Effector memory CD4-positive, alpha-beta T cell (primary cell): Measurements from ENCODE around the gene GNPAT.
"Not testable (repeated sequence)": the region's sequence is repeated elsewhere in the genome, so short reads cannot be mapped to it uniquely, and the experiment has no call there.

Source experiments
- DNase-seq, 3 donors: peaks; one replicate each; pipeline ENCODE4 v3.0.0-alpha.2; 2020
- H3K27ac ChIP-seq: 2 replicates; pipeline ENCODE4 v1.7.0; 2013; ENCODE audit warnings: mild to moderate bottlenecking, low read length, moderate library complexity; ENCODE audit not compliant: insufficient read depth, poor library complexity, severe bottlenecking
- H3K27me3 ChIP-seq: replicated peaks from 2 replicates; pipeline ENCODE4 v1.7.0; 2013; ENCODE audit warnings: mild to moderate bottlenecking, low read length; ENCODE audit not compliant: insufficient read depth, control insufficient read depth, poor library complexity, severe bottlenecking
- H3K36me3 ChIP-seq: 2 replicates; pipeline ENCODE4 v1.7.0; 2013; ENCODE audit warnings: mild to moderate bottlenecking, low read length, moderate library complexity; ENCODE audit not compliant: control insufficient read depth, insufficient read depth
- H3K4me1 ChIP-seq: 2 replicates; pipeline ENCODE4 v1.7.0; 2013; ENCODE audit warnings: low read length, mild to moderate bottlenecking; ENCODE audit not compliant: control insufficient read depth, insufficient read depth, poor library complexity, severe bottlenecking
- H3K4me3 ChIP-seq: 2 replicates; pipeline ENCODE4 v1.7.0; 2013; ENCODE audit warnings: low read length, low read depth, mild to moderate bottlenecking; ENCODE audit not compliant: insufficient read depth, poor library complexity, severe bottlenecking
- H3K9me3 ChIP-seq: 2 replicates; pipeline ENCODE4 v1.7.0; 2013; ENCODE audit warnings: mild to moderate bottlenecking, low read length, moderate library complexity; ENCODE audit not compliant: control insufficient read depth

The GNPAT gene

DNA sequence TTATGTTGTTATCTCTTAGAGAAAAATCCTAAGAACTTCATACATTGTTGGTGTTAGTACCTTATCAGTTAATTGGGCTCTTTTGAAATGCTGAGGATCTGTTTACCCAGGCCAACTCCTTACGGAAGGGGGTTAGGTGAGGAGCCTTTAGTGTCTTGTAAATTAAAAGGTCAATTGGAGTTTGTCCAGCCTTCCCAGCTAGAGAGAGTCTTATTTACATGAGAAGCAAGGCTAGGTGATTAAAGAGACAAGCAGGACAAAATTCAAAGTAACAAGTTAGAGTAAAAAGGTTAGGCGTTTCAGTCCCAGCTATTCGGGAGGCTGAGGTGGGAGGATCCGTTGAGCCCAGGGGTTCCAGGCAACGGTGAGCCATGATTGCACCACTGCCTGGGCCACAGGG lies 28.7 kb upstream of the GNPAT start:
- not testable (repeated sequence) for H3K4me1 ChIP-seq, H3K9me3 ChIP-seq, H3K27me3 ChIP-seq, H3K4me3 ChIP-seq, H3K27ac ChIP-seq, DNase-seq, H3K36me3 ChIP-seq

DNA sequence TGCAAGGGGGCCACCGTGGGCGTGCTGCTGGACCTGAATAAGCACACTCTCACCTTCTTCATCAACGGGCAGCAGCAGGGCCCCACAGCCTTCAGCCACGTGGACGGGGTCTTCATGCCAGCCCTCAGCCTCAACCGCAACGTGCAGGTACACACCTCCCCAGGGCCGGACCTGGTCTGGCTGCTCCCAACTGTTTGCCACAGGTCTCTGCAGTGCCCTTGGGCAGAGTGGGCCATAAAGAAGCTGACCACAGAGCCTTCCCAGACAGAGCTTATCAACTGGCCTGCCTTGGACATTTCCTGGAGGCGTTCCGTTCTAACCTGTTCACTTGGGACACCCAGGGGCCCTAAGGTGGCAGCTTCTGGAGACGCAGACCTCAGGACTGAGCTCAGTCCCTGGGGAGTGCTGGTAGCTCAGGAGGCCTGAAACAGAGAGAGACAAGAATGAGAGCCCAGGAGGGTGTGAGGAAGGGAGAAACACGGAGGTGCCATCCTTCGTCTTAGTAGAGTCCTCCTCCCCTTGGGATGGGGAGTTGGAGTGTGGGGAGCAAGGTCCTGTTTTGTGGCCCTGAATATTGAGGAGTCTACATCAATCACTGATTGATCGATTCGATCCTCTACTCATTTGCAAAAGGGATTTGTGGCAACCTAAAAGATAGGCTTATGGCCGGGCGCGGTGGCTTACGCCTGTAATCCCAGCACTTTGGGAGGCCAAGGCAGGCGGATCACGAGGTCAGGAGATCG lies 27.0 kb upstream of the GNPAT start:
- no peak for DNase-seq
- Histone ChIP-seq H3K9me3 (no peaks in the 10 kb centered on the region), H3K4me3 (no peak overlapping the region), H3K27me3 (no peaks in the 10 kb centered on the region), H3K36me3 (no peaks in the 10 kb centered on the region), H3K27ac (no peak overlapping the region), H3K4me1 (peaks cover 8% of the 10 kb centered on the region)

DNA sequence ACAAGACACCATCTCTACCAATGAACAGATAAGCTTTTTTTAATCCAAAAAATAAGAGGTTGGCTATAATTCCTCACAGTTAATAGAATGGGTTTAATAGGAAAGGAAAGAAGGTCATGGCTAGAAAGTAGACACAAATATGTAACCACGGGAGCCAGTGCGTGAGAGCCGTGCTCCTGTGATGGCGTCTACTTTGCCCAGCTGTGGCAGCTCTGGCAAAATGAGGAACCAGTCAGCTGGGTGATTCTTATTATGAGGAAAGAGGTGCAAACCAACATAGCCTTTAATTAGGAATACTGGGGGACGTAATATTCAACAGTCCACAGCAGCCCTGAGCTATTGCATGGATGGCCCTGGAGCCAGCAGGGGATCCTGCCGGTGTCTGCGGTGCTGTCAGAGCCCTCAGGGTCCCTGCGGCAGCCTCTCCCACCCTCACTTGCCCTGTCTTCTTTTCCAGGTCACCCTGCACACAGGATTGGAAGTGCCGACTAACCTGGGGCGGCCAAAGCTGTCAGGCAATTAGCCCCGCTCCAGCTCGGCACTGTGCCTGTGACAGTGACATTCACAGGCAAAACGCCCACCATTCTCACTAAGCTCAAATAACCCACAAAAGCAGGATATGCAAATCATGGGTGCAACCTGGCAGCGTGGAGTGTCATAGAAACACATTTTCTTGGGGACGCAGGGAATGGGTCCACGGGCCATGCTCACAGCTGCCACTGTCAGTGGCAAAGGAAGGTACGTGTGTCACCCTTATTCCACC lies 25.9 kb upstream of the GNPAT start:
- Histone ChIP-seq H3K4me3 (no peak overlapping the region), H3K4me1 (peaks cover 8% of the 10 kb centered on the region), H3K27ac (no peak overlapping the region), H3K9me3 (no peaks in the 10 kb centered on the region), H3K27me3 (no peaks in the 10 kb centered on the region), H3K36me3 (no peaks in the 10 kb centered on the region)
- no peak for DNase-seq

DNA sequence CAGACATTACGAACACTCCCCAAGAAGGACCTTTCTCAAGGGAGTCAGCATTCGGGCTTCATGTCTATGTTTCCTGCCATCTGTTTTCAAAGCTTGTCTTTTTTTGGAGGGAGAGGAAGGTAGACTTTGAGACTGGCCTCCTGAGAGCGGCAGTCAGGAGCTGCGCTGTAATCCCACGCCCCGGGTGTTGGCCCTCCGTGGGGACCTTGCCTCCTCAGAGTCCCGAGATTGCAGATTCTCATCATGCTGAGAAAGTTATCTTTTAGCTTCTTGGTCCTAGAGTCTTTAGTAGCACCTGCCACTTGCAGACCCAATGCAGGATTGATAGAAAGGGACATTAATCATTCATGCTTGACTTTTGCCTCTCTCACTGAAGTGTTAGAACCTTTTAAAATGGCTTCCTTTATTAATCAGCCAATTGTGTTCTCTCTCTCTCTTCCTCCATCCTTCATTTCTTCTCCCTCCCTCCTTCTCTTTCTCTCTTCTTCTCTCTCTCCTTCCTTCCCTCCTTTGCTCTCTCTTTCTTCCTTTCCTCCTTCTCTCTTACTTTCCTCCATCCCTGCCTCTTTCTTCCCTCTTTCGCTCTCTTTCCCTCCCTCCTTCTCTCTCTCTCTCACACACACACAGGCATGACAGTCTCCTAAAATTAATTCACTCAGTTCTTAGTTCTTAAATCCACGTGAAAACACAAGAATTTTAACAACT lies 25.2 kb upstream of the GNPAT start:
- no peak overlapping the region for H3K4me3 ChIP-seq
- H3K9me3 ChIP-seq = no peaks in the 10 kb centered on the region
- H3K27ac ChIP-seq = no peak overlapping the region
- H3K36me3 ChIP-seq = no peaks in the 10 kb centered on the region
- no peak for DNase-seq
- H3K27me3 ChIP-seq = no peaks in the 10 kb centered on the region
- peaks cover 8% of the 10 kb centered on the region for H3K4me1 ChIP-seq

DNA sequence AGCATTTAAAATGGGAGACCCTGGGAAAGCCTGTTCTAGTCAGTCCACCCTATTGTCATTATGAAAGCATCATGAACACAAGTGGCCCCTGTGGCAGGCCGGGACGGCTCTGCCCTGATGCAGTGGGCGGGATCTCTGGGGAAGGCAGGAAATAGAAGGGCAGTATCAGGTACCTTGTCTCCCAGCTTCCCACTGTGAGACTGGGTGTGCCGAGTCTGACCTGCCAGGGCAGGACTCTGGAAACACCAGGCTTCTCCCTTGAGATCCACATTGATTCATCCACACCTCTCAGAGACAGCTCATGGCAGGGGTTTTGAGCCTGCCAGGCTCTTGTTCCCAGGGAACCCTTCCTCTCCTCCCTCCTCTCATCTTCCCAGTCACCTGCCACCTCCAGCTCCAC lies 24.5 kb upstream of the GNPAT start:
- Histone ChIP-seq H3K9me3 (no peaks in the 10 kb centered on the region), H3K27me3 (no peaks in the 10 kb centered on the region)
- no peak for DNase-seq

DNA sequence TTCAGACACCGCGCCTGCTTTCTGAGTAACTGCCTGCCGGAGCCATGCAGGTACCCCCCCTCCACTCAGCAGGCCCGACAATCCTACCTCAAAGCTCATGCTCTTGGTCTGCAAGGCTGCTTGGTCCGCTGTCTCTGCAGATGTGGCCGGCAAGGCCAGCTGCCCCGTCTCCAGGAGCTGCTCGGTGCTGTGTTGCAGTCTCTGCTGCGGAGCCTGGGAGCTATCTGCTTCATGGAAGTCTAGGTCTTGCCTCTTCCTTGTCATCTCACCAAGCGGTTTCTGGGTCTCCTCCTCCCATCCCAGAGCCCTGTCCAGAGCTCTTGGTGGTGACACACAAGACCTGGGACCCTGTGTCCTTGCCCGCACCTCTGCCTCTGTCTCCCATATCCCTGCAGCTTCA lies 24.0 kb upstream of the GNPAT start:
- Histone ChIP-seq H3K9me3 (no peaks in the 10 kb centered on the region), H3K4me3 (no peak overlapping the region), H3K27me3 (no peaks in the 10 kb centered on the region), H3K27ac (no peak overlapping the region), H3K36me3 (no peaks in the 10 kb centered on the region), H3K4me1 (no peaks in the 10 kb centered on the region)
- no peak for DNase-seq

More for the DNA sequence above, 24.5 kb upstream of the GNPAT start:
- H3K4me1 ChIP-seq = peaks cover 2% of the 10 kb centered on the region
- H3K4me3 ChIP-seq = no peak overlapping the region
- H3K27ac ChIP-seq = no peak overlapping the region
- no peaks in the 10 kb centered on the region for H3K36me3 ChIP-seq

DNA sequence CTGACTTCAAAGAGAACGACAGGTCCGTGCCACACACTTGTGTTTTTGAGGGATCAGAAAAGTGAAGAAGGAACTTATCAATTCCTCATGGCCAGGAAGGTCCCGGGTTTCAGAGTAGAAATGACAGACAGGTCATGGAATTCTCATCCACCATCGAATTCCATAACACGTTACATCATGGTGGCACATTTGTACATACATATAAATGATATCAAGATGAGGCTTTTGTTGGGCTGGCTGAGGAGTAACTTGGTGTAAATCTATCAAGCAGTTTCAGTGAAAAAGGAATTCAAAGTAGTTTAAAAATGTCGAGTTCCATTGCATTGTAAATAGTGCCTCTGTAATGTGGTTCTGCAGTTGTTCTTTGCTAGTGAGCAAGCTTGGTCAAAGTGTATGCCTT lies 22.9 kb upstream of the GNPAT start:
- H3K4me3 ChIP-seq = no peak overlapping the region
- no peaks in the 10 kb centered on the region for H3K9me3 ChIP-seq
- no peak for DNase-seq
- no peaks in the 10 kb centered on the region for H3K4me1 ChIP-seq
- H3K27me3 ChIP-seq = no peaks in the 10 kb centered on the region
- H3K36me3 ChIP-seq = no peaks in the 10 kb centered on the region
- no peak overlapping the region for H3K27ac ChIP-seq

DNA sequence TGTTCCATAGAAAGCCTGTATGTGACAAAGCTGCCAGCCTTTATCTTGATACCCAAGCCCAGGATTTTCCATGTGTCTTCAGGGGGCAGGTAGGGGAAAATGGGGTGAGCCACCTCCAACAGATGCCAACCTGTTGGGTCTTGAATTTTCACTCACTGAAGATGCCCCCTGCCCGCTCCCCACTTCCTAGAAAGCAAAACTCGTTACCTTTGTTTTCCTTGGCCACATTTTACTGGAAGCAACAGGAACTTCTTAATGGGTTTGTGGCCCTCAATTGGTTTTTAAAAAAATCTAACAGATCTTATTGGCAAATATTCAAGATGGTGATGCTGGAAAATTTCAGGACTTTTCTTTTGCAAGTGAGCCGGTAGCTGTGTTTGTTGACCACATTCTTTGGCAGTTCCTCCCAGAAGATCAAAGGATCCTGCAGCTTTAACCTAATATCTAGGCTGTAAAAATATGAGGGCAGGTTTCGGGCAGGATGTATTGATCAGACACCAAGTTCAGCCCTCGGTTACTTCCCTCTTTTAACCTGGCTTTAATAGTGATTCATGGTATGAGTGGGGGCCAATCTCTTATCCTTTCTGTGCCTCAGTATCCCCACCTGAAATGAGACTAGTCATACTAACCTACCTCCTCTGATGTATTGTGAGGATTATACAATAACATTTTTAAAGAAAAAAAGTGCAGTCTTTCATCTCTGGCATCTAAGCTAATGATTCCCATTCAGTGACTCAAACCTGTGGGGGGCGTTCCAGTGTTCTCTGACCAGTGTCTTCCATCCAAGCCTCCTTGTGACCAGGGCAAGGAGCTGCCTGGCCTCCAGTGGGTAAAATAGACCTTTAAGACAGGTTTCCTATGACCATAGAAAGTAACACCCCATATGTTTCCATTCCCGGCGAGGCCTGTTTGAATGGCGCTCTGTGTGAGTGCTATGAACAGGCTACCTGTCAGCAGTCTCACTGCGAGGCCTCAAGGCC lies 21.3 kb upstream of the GNPAT start:
- DNase-seq = no peak
- peaks cover 8% of the 10 kb centered on the region for H3K36me3 ChIP-seq
- H3K9me3 ChIP-seq = no peaks in the 10 kb centered on the region
- no peak overlapping the region for H3K27ac ChIP-seq
- no peak overlapping the region for H3K4me3 ChIP-seq
- no peaks in the 10 kb centered on the region for H3K27me3 ChIP-seq
- no peaks in the 10 kb centered on the region for H3K4me1 ChIP-seq

DNA sequence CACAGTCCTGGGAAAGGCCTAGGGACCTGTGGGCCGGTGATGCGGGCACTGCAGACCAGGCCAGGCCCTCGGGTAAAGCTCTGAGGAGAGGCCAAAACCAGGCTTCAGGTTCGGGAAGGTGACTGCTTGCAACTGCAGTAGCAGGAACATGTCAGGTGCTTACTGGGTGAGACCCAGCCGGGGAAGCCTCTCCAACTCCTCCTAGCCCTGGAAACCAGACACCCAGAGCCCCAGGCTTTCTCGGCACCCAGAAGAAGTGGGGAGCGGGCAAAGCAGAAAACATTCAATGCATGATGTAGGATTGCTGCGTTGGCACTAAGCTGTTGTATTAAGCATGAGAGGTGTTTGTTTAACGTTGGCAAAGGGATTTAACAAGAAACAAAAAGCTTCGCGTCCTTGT lies 20.2 kb upstream of the GNPAT start:
- Histone ChIP-seq H3K27me3 (no peaks in the 10 kb centered on the region), H3K9me3 (no peaks in the 10 kb centered on the region), H3K36me3 (peaks cover 14% of the 10 kb centered on the region), H3K27ac (no peak overlapping the region), H3K4me1 (no peaks in the 10 kb centered on the region), H3K4me3 (no peak overlapping the region)
- no peak for DNase-seq
